DMS 273 (cell line): ENCODE data around the gene PHACTR2.
"Not testable (repeated sequence)": the region's sequence is repeated elsewhere in the genome, so short reads cannot be mapped to it uniquely, and the experiment has no call there.

Experiments
- DNase-seq: peaks from one replicate; lab custom pipeline; 2025; ENCODE audit not compliant: unreplicated experiment; lab: John Stamatoyannopoulos, UW

PHACTR2 gene

GRCh38 chr6:143761074-143761473 lies 83.3 kb downstream of the PHACTR2 start:
- DNase-seq: no peak

DNA sequence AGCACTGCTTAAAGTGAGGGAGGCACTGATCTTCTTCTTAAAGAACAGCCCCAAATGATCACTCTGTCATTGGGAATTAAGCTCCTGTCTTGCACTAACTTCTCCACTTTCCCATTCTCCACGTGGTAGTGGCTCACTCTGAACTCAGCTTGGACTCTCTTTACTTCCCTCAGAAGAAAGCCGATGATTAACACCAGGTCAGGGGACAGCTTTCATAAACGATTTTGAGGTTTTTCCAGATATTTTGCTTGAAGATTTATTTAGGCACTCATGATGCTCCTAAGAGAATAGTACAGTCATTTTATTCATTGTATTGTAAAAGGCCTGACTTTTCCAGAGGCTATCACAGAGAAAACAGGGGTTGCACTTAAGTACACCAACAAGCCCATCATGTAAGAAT lies 84.4 kb downstream of the PHACTR2 start:
- DNase-seq: no peak

DNA sequence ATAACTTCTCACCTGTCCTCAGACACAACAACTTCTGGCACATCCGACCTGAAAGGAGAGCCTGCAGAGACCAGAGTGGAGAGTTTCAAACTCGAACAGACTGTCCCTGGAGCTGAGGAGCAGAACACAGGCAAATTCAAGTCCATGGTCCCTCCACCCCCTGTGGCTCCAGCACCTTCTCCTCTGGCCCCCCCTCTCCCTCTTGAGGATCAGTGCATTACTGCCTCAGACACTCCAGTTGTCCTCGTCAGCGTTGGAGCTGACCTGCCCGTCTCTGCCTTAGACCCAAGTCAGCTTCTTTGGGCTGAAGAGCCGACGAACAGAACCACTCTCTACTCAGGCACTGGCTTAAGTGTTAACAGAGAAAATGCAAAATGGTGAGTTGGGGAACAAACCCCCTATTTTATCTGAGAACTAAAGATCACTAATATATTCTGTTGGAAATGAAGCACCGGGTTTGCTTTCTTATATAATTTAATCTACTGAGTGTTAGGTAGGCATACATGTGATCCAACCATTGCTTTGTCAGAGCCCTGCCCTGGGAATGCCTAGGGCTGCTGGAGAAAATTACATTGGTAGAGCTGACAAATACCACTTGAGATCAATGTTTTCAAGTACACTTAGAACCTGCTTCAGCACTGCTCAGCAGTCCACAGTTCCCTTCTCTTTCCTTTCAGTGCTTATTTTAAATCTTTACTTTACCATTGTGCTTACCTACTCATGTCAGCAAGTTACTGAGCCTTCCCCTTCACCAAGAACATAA lies 87.8 kb downstream of the PHACTR2 start:
- DNase-seq: no peak

DNA sequence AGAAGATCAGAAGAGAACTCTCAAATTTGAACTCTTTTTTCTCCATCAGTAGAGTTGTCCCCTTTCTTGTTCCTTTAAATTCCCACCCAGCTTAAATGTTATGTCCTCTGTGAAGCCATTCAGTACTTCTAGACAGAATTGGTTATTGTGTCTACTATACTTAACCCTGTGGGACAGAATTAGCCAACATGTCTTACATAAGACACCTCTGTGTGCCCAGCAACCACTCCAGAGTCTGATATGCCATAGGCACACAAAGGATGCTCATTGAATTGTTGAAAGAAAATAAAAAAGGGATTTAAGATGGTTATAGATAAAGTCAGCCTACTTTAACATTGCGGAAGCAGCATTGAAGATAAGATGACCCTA lies 88.4 kb downstream of the PHACTR2 start:
- no peak for DNase-seq

DNA sequence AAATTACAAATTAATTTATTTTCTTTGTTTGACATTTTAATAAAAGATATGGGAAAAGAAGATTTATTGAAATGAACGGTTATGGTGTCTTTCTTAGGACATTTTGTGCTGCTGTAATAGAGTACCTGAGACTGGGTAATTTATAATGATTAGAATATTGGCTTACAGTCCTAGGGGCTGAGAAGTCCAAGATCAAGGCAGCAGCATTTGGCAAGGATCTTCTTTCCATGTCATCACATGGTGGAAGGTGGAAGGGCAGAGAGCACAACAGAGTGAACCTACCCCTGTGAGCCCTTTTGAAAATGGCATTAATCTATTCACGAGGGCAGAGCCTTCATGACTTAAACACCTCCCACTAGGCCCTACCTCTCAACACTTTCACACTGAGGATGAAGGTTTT lies 89.7 kb downstream of the PHACTR2 start:
- no peak for DNase-seq

- DNase-seq: no peak
Observed at GRCh38 chr6:143772116-143773086, 94.6 kb downstream of the PHACTR2 start.

- no peak for DNase-seq
Observed at GRCh38 chr6:143773506-143774150, 95.9 kb downstream of the PHACTR2 start.

DNA sequence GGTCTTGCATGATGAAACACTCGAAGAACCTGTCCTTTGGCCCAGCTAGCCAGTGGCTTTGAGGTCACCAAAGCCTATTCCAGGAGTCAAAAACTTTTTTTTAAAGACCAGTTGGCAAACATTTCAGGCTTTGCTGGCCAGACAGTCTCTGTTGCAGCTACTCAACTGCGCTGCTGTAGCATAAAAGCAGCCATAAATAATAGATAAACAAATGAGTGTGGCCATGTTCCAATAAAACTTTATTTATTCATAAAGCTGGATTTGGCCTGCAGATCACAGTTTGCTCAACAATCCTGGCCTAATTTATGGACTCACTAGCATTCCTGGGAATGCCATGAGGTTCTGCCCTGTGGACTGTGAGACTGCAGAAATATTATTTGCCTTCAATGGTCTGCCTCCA lies 96.6 kb downstream of the PHACTR2 start:
- no peak for DNase-seq

DNA sequence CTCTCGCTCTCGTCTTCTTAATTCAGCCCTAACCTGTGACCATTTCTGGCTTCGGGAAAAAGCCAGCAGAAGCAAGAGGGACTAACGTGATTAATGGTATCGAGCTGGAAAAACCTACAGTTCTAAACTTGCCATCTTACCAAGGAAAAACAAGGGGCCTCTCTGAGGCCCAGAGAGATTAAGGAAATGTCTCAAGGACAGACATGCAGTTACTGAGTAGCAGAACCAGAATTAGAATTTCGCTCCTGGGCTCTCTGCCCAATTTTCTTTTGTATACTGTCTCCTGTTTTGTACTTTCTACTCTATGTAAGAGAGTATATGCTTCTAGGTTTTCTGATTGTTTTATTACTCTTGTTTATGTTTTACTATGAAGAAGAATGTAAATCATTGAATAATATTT lies 97.6 kb downstream of the PHACTR2 start:
- DNase-seq: no peak

DNA sequence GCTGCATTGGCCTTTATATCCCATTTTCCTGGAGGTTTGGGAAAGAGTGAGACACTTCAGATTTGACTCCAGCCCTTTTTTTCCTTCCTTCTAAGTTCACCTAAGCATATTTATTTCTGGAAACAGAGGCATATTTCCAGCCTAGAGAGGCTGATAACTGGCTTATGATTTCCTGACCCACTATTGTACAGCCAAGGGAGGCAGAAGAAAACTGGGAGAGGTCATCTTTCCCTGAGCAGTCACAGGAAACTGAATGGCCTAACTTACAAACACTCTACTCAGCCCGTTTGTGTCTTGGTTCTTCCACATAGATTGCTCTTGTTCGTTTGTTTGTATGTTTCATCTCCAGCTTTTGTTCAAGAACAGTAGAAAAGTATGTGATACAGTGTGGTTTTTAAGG lies 101.2 kb downstream of the PHACTR2 start:
- DNase-seq: no peak

DNA sequence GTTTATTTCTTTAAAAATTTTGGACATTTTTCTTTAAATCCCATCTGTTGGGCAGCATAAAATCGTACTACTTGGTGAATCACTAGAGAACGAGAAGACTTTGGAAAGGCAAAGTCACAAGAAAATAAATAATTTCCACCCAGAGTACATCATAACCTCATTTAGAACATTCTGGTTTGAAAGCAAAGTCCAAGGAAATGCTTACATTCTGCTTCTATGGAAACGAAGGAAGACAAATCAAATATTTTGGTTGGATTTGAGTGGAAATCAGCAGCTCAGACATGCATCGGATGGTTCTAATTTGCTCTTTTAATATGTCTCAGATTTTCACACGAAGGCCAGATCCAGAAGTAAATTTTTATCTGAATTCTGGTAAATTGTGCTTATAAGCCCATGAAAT lies 104.7 kb downstream of the PHACTR2 start:
- DNase-seq: no peak

DNA sequence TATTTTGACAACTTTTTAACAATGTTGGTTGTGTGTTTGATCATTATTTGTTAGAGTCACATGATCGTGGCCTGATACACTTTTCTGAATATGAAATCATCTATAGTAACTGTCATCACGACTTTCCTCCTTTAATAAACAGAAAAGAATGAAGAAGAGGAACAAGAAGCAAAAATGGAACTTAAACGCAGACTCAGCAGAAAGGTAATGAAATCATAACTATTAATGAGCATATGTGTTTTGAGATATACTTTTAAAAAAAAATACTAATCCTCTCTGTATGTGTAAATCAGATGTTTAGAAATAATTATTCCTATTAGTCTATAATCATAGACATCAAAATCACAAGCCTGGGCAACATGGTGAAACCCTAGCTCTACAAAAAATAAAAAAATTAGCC lies 105.3 kb downstream of the PHACTR2 start:
- no peak for DNase-seq

GRCh38 chr6:143784316-143784715 lies 106.6 kb downstream of the PHACTR2 start:
- no peak for DNase-seq

DNA sequence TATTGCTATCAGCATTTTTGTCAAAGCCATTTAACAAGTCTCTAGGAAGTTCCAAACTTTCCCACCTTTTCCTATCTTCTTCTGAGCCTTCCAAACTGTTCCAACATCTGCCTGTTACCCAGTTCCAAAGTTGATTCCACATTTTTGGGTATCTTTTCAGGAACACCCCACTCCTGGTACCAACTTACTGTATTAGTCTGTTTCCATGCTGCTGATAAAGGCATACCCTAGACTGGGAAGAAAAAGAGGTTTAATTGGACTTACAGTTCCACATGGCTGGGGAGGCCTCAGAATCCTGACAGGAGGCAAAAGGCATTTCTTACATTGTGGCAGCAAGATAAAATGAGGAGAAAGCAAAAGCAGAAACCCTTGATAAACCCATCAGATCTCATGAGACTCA lies 108.6 kb downstream of the PHACTR2 start:
- DNase-seq: not testable (repeated sequence)

DNA sequence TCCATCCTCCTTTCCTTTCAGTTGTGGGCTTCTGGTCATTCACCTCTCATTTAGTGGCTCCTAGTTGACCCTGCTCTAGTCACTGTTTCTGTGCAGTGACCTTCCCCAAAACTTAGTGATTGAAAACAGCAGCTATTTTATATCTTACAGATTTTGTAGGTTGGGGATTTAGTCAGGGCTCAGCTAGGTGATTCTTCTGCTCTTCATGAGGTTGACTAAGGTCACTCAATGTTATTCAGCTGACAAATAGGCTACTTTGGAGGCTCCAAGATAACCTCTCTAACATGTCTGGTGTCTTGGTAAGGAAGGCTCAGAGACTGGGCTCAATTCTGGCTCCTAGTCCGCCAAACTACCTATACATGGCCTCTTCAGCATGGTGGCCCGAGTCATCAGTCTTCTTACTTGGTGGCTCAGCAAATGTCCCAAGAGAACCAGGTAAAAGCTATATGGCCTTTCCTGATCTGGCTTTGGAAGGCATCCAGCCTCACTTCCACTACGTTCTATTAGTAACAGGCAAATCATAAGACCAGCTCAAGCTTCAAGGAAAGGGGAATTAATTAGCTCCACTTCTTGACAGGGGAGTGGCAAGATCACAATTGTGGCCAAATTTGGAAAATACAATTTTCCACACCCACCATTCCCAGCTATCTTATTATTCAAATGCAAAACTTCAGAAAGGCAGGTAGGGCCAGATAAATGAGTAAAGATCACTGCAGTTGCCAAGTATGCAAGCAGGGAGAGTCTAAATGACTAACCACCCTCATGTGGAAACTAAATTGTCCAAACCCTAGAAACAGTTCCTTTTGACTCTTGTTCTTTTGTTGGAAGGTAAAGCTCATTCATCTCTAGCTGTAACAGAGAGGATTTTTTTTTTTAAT lies 114.9 kb downstream of the PHACTR2 start:
- DNase-seq: no peak

- DNase-seq: no peak
Observed at GRCh38 chr6:143793280-143793619, 115.5 kb downstream of the PHACTR2 start.

- not testable (repeated sequence) for DNase-seq
Observed at GRCh38 chr6:143796551-143796950, 118.8 kb downstream of the PHACTR2 start.

- DNase-seq: not testable (repeated sequence)
Observed at GRCh38 chr6:143798487-143798886, 120.7 kb downstream of the PHACTR2 start.

GRCh38 chr6:143802833-143803565 lies 125.2 kb downstream of the PHACTR2 start:
- no peak for DNase-seq
